Measurements from ENCODE around the gene NLGN4X.

Gene NLGN4X

DNA sequence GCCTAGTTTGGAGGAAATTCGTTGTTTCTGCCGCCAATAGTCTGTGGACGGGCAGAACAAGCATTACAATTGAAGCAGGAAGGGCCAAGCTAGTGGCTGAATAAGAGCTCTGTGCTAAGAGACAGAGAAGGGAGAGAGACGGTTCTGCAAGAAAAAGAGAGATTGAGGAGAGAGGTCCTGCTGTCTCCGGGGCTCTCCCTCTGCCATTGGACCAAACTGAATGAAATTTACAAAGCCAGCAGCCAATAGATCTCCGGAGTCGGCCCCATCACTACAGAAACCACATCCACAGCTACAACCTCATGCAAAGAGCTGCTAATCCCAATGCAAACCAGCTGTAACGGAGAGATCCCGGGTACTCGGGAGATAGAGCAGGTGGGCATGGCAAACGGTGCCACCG lies at the start of gene NLGN4X:
NLGN4X (minus strand) TSS at position 148 of the 400 bp plus-strand sequence. CDS start 77,401 bp downstream, outside the sequence.
- DNase-seq = no peak

DNA sequence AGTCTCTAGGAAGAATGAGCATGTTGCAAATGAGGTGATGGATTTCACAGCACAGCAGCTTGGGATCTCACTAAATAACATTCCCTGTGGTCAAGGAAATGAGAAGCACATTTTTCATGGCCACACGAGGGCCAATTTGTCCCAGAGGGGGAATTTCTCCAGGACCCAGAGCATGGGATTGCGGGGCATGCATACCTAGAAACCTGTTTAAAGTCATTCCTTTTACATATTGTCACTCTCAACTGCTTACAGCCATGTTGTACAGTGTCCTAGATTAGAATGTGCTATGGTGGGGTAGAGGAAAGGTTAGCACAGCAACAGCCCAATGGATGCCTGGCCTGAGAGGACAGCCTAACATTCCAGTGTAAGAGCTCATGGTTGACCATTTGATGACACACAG lies 37.4 kb upstream of the NLGN4X start:
- DNase-seq = no peak

DNA sequence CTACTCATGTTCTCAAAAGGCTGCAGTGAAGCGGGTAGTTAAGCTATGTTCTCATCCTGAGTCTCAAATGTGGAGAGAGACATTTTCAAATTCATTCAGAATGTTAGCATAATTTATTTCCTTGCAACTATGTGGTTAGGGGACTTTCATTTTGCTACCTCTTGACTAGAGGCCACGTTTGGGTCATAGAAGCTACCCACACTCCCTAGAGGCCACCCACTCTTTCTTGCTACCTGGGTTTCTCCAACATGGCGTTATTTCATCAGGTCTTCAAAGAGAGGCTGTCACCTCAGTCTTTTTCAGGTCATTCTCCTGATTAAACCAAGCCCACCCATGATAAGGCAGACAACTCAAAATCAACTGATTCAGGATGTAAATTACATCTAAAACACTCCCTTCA lies 34.3 kb upstream of the NLGN4X start:
- no peak for DNase-seq

DNA sequence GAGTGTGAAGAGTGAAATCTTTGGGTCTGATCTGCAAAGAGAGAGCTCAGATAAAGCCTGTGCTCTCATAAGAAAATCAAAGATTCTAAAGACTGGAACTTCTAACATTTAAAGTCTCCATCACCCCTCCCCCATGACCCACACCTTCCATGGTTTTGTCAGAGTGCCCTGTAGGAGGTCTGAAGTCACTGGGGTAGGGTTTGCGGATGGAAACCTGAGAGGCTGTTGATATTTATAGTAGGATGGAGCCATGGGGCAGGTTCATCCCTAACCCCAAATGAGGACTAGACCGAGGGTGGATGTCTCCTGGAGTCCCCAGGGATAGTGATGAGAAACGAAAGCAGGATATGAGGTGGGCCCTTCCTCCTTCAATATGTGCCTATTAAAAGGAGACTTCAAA lies 28.4 kb upstream of the NLGN4X start:
- no peak for DNase-seq

DNA sequence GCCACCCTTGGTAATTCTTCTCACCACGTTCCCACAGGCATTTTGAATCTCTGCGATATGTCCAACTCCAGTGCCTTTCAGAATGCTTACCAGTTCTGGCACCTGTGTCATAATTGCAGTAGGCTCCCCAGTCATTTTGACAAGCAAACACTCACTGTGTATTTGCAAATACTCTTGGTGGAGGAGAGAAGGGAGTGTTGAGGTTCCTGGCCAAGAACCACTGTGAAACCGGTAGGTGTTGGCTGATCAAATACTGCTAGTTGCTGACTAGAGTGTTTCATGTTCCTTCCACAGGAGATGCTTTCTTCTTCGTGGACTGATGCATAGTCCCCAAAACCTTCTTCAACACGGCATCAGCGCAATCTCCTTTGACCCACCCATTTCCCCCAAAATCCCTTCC lies 16.0 kb upstream of the NLGN4X start:
- DNase-seq = no peak

DNA sequence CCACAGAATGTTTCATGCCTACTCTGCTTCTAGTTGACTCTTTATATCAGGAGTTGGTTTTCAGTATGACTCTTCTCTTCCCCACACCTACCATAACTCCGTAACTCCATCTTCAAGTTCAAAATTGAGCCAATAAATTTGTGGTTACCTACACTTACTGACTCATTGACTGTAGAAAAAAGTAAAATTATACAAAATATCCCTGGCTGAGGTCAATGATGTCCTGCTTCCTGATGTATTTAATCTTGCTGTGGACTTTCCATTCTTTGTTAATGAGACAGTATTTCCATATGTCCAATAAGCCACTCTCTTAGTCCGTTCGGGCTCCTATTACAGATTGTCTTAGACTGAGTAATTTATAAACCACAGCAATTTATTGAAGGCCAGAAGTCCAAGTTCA lies 9.9 kb upstream of the NLGN4X start:
- no peak for DNase-seq

DNA sequence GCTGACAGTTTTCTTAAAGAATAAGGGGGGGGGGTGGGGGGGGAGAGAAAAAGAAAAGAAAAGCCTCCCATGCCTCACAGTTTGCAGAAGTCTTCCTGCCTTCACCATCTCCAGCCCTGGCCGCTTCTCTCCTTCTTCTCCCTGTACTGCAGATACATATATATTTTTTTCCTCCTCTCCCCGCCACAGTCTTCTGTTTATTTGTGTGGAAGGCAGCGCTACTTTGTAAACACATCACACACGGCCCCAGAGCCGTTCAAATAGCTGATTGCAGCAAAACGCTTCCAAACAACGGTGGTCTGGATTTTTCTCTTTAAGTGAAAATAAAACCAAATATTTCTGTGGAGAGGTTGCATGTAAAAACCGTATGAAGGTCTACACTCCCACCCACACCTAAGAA lies 732 bp downstream of the NLGN4X start:
- no peak for DNase-seq

DNA sequence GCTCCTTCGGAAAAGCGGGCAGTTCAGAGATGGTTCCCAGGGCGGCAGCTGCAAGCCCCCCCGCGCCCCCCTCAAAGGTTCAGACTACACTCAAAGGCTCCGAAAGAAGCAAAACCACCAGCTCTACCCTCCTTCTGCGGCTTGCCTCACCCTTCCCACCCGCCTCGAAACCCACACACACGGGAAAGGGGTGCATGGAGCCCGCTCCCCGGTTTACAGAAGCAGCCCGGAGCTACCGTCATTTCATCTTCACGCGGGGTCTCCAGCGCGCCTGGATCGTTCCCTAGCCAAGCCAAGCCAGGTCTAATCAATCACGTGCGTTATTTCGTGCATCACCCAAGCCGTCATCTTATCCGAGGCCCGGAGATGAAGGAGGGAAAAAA lies 1.2 kb downstream of the NLGN4X start:
- no peak for DNase-seq

DNA sequence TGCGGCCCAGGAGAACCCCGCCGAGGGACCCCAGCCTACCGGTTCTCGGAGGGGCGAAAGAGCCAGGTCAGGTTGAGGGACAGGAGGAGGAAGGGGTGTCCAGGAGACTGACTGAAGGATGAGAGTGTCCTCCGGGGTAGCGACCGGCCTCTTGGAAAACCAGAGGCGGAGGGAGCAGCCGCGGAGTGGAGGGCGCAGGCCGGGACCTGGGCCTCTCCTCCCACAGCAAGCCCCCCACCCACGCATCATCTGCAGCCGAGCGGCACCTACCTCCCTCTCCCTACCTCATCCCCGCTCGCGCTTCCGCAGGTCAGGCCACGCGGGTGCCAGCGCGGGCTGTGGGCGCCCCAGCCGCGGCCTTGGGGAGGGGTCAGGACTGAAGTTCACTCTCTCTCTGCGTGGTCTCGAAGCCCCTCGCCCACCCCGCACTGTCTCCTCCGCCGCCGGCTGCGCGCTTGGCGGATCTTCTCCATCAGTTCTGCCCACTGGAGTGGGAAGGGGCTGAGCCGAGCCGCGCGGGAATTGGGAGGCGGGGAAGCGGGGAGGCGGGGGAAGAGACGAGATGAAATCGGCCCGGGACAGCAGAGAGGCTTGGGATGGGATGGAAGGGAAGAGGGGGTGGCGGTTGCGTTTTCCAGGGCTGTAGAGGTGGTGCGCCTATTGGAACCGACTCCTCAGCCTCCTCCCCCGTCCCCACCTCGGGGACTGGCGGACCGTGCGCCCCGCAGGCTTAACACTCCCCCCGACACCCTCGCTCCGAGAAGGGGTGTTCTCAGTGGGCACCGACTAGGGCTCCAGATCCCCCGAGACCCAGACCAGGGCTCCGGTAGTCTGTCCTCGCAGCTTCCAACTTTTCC lies 1.8 kb downstream of the NLGN4X start:
- DNase-seq = no peak

DNA sequence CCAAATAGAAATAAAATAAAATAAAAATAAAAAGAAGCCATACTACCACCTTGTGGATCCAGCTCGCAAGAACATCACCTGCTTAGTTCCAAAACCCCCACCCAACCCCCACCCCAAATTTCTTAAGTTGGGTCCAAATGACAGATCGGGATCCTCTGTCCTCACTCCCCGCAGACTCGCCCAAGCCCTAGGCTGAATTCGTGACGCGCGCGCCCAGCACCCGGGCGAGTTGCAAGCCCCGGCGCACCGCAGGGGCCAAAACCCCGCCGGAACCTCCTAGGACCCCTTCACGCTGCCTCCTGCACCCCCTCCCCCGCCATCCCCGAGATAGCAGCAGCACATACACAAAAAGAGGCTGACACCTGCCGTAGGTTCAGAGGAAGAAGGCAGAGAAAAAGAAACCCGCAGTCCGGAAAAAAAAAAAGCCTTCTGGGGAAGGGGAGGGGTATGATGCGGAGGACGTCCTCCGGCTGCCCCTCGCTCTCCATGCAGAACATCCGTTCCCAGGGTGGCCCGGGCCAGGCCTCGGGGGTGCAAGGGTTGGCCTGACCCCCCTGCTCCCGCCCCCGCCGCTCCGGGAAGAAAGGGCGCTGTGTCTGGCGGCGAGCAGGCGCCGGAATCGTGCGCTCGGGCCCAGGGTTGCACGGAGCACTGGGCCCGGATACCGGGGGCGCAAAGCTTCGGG lies 2.6 kb downstream of the NLGN4X start:
- no peak for DNase-seq

DNA sequence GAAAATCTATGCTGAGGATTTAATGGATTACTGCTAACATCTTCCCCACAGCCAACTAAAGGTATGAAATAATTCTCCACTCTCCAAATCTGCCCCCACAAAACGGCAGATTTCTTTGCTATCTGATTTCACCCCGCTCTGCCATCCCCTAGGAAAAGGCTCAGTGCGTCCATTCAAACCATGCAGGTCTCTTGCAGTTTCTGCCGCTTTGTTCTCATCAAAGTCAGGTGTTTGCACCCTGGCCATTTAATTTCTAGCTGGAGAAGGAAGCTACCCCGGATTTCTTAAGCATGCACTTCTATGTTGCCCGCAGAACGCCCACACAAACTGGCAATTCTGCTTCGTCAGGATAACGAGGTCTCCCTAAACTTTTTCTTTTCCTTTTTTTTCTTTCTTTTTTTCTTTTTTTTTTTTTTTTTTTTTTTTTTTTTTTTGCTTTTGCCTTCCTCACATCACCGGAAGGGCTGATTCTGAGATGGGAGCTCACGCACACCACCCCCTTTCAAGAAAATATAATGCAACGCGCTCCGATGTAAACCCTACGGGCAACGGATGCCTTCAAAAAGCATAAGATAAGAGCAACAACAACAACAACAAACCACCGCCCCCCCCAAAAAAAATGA lies 3.3 kb downstream of the NLGN4X start:
- no peak for DNase-seq

DNA sequence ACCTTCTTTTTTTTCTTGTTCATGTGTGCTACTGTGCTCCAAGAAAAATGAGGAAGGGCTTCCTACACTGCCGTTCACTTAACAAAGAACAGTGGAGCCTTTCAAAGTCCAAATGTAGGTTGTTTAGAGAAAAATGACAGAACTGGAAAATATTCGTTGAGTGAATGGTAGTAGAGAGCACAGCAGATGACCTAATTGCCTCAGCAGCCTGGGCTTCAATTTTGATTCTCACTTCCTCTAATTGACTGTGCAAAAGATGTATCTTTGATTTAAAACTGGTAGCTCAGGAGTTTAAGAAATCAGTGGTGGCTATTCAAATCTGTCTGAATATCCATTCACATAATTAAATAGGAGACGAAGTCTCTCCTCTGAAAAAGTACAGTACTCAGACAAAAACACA lies 5.2 kb downstream of the NLGN4X start:
- DNase-seq = no peak

DNA sequence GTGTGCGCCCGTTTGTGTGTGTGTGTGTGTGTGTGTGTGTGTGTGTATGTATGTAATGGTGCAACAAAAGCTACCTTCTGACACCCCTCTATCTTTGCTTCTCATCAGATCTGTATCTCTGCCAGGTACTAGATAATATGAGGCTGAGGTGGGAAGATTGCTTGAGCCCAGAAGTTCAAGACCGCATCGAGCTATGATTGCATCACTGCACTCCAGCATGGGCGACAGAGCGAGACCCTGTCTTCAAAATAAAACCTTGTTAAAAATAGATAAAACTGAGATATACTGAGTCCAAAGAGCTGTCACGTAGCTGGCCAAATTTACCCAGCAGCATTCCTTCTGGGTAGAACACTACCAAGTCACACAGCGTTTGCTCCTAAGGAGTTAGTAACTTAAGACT lies 18.4 kb downstream of the NLGN4X start:
- no peak for DNase-seq

DNA sequence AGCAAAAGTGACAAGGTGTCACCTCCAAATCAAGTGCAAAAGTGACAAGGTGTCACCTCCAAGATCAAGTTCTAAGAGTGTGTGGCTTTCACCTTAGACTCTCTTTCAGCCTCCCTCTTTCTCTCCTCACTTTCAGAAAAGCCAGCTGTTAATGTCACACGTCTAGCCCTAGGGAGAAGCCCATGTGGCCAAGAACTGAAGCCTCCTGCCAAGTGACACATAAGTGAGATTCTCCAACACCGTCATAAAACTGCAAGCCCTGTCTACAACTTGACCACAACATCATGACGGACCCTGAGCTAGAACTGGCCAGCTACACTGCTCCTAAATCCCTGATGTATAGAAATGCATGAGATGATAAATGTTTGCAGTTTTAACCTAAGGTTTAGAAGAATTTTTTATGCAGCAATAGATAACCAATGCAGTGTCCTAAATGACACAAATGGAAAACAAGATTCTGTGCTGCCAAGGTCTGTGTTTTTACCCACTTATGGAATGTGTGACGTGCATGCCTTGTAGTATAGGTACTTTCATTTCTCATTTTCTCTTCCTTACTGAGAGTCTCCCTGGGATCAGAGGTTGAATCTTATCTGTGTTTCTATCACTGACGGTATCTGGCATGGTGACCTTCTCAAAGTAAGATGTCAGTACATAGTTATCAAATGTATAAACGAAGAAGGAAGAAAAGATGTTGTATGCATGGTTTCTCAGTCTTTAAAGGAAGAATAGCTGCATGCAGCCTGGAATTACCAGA lies 25.0 kb downstream of the NLGN4X start:
- DNase-seq = no peak

DNA sequence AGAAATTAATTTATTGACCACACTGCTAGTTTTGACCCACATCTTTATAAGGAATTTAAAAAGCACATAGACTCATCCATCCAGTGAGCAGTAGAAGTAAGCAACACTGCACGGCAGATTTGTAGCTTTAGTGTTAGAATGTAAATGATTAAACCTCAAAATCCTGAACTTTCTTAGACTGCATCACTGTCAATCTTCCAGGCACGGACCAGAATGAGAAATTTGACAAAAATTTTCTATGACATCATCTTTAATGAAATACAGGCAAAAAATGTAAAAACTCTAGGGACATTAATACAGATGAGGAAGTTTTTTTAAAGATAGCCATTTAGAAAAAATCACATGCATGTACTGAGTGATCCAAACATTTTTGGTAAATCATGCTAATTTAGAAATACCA lies 29.2 kb downstream of the NLGN4X start:
- DNase-seq = no peak

DNA sequence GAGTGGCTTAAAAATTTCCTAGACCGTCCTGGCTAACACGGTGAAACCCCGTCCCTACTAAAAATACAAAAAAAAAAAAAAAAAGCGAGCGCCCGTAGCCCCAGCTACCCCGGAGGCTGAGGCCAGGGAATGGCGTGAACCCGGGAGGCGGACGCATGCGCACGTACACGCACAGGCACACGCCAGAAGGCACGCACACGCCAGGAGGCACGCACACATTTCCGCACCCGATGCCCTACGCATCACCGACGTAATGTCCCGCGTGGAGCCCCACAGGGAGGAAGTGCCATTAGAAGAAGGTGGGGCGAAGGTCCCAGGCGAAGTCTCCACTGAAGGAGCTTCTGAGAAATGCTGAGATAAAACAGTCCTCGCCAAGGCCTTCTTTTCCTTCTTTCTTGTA lies 41.4 kb downstream of the NLGN4X start:
- DNase-seq = no peak

DNA sequence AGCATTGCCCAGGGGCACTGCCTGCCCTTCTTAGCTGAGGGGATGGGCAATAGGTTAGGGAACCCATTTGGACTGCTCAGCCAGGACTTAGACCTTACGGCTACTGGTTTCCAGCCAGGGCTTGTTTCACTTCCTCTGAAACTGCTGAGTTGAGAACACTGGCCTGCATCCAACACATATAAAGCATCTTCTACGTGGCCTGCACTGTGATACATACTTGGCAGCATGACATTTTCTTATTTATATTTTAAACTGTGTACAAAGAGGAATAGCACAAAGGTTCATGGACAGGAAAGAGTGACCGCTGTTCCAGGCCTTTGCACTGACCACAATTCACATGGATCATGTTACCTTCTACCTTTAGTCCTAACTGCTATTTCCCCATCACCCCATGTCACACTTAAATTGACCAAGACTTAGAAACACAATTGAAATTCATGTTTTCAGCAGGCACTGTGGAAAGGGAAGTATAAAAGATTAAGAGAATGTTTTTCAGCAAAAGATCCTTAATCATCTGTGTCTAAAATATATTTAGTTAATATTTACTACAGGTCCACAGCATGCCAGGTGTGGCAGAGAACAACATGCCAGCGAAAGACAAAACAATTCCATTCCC lies 43.7 kb downstream of the NLGN4X start:
- DNase-seq = no peak

DNA sequence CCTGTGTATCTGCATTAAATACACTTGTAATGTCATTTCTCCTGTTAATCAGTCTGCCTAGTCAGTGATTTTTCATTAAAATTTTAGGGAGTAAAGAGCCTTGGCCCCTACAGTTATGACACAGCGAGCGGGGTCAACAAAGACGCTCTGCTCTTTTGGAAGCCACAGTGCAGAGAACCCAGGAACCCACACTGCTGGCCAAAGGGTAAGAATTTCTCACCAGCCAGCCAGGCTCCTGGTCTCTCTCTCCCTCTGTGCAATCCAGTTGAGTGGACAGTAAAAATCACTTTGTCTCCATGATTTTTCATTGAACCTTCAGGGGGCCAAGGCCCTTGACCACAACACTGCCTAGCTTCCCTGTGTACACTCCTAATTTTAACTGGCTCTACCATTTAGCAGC lies 52.8 kb downstream of the NLGN4X start:
- no peak for DNase-seq

DNA sequence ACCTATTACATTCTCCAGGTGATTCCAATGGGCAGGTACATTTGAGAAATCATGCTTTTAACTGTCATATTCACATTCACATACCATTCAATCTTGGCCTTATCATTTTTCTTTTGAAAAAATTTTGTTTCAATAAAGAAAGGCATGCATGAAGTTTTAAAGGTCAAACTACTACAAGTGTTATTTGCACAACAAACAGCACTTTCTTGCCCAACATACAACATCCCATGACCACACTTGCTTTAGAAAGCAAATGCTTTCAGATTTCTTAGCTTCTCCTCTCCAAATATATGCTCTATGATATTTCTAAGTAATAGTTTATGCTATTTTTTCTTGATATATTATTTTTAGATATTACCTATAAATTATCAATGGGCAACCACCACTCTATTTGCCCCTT lies 58.2 kb downstream of the NLGN4X start:
- no peak for DNase-seq

DNA sequence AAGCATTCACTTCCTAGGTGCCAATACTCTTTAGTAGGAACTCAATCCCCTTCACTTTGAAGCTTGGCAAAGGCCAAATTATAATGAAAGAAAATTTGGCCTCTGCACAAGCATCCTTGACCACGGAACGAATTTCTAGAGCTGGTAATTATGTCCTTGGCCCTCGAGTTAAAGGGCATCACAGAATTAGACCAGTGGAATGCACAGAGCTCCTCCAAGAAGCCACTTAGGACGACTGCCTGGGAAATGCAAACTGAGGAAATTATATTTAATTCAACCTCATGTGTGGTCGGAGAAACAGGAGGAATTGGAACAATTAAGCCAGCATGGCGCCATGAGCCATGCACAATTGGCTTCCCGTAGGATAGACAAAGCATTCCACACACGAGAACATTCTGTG lies 59.3 kb downstream of the NLGN4X start:
- DNase-seq = no peak

DNA sequence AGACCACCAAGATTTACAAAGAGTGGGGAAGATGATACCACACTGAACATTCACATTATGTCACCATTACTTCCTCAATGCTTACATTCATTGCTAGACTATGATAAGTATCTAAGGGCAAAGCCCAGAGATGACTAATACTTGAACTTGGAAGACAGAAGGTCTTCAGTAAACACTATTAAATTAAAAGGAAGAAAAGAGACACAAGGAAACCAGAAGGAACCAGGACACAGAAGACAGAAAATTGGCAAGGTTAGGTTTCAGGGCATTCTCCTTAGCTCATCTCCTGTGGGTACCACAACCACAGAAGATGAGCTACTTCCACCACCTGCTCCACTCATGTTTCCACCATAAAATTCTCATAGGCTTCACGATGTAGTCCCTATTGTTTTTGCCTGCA lies 64.9 kb downstream of the NLGN4X start:
- DNase-seq = no peak

DNA sequence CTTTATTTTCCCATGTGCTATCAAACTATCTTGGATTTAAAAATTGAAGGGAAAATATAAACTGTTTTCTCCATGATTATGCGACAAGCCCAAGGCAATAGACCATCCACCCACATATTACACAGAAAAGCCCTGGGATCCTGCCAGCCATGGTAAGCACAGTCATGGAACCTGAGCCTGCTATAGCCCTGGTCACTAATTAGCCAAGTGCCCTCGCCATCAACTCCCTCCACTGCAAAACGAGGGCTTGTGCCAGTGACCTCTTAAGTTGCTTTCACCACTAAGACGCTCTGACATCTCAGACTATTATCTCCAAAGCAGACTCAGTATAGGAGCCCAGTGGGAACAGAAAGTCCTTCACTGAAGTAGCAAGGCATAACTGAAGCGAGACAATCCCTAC lies 69.2 kb downstream of the NLGN4X start:
- DNase-seq = no peak

DNA sequence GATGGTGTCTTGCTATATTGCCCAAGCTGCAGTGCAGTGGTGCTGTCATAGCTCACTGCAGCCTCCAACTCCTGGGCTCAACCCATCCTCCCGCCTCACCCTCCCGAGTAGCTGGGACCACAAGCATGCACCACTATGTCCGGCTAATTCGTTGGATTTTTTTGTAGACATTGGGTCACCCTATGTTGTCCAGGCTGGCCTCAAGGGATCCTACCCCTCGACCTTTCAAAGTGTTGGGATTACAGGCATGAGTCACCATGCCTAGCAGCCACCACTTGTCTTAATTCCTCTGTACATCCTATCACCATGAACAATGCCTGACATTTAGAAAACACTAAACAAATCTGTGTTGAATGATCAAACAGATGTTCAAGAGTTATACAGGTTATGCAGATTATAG lies 76.7 kb downstream of the NLGN4X start:
- no peak for DNase-seq
